Keratinocyte (primary cell): ENCODE measurements around the gene TRAF1. TPM values are rescaled to one million over a fixed set of nuclear protein-coding genes. Genes with fewer than 3 reads are reported as not detected.
A peak's percentile ranks its signal among the peaks of the same experiment; 100 is the strongest.

Experiments
- DNase-seq: peaks from one replicate; pipeline ENCODE4 v3.0.0-alpha.2; 2011; ENCODE audit warnings: low read depth, missing footprints, low spot score
- FAIRE-seq: peaks from 2 replicates; lab custom pipeline; 2011; peaks lifted over from hg19 to GRCh38; lab: Jason Lieb, UNC
- H2AFZ ChIP-seq: 2 replicates; pipeline ENCODE4 v1.6.0; 2012; ENCODE audit warnings: low read length, control low read depth, inconsistent platforms; ENCODE audit not compliant: control insufficient read depth
- H3K27ac ChIP-seq: 2 replicates; pipeline ENCODE4 v1.5.1; 2011; ENCODE audit warnings: low read length; ENCODE audit not compliant: control insufficient read depth, insufficient read depth
- H3K27me3 ChIP-seq: 3 replicates; pipeline ENCODE4 v1.6.0; 2011; ENCODE audit warnings: low read length; ENCODE audit not compliant: control insufficient read depth, insufficient read depth; ENCODE audit errors: extremely low read depth
- H3K36me3 ChIP-seq, 2 experiments: 2 replicates in 1 of 2; 3 replicates in 1 of 2; pipeline ENCODE4 v1.5.1; 2011; ENCODE audit warnings: low read length in 2 of 2, mild to moderate bottlenecking in 1 of 2; ENCODE audit not compliant: control insufficient read depth in 2 of 2, insufficient read depth in 2 of 2; ENCODE audit errors: extremely low read depth in 1 of 2
- H3K4me1 ChIP-seq: 3 replicates; pipeline ENCODE4 v1.5.1; 2011; ENCODE audit warnings: low read length; ENCODE audit not compliant: control insufficient read depth, insufficient read depth; ENCODE audit errors: extremely low read depth
- H3K4me2 ChIP-seq: 3 replicates; pipeline ENCODE4 v1.6.0; 2011; ENCODE audit warnings: low read depth, low read length; ENCODE audit not compliant: control insufficient read depth, insufficient read depth; ENCODE audit errors: extremely low read depth
- H3K4me3 ChIP-seq, 3 experiments: fragments of 200-600 bp in 1 of 3; sonication (generic) in 1 of 3; 2 replicates in 2 of 3; 3 replicates in 1 of 3; pipeline ENCODE4 v1.5.1; 2011 to 2016; ENCODE audit warnings: low read length in 3 of 3, mild to moderate bottlenecking in 3 of 3, control low read depth in 2 of 3, inconsistent platforms in 1 of 3, low read depth in 1 of 3, mixed read lengths in 1 of 3, mixed run types in 1 of 3, moderate library complexity in 1 of 3; ENCODE audit not compliant: control insufficient read depth in 2 of 3, insufficient read depth in 2 of 3; ENCODE audit errors: extremely low read depth in 1 of 3
- H3K79me2 ChIP-seq: 2 replicates; pipeline ENCODE4 v1.6.0; 2012; ENCODE audit warnings: low read length; ENCODE audit not compliant: control insufficient read depth, insufficient read depth
- H3K9ac ChIP-seq: 3 replicates; pipeline ENCODE4 v1.6.0; 2011; ENCODE audit warnings: low read length; ENCODE audit not compliant: control insufficient read depth, insufficient read depth; ENCODE audit errors: extremely low read depth
- H3K9me1 ChIP-seq: 3 replicates; pipeline ENCODE4 v1.6.0; 2011; ENCODE audit warnings: low read length; ENCODE audit not compliant: control insufficient read depth, insufficient read depth; ENCODE audit errors: extremely low read depth
- H3K9me3 ChIP-seq: 2 replicates; pipeline ENCODE4 v1.5.1; 2012; ENCODE audit warnings: low read depth, low read length; ENCODE audit not compliant: control insufficient read depth
- H4K20me1 ChIP-seq: 3 replicates; pipeline ENCODE4 v1.6.0; 2011; ENCODE audit warnings: low read length; ENCODE audit not compliant: control insufficient read depth, insufficient read depth; ENCODE audit errors: extremely low read depth
- EZH2 ChIP-seq: IDR thresholded peaks from one replicate; pipeline ENCODE4 v1.6.1; 2012; ENCODE audit warnings: inconsistent platforms, mild to moderate bottlenecking, low read length, moderate library complexity
- dilution Hi-C: fragments of 300-500 bp; cut with MboI; formaldehyde crosslinking; loops from one replicate; pipeline ENCODE4 v1.7.0; 2020; ENCODE audit warnings: low sequenced_read_pairs; ENCODE audit not compliant: extremely low pct_ligation_motif_present
- polyA plus RNA-seq, 5 experiments: library from polyadenylated mRNA; depleted of rRNA in 3 of 5; stranded (reverse) in 3 of 5; stranded (forward) in 1 of 5; unstranded in 1 of 5; fragments of >200 nt; gene quantifications; 1 replicate in 1 of 5; 2 replicates in 3 of 5; 3 replicates in 1 of 5; pipeline versions ENCODE4 v1.2.1 to v1.2.3, GENCODE V29; 2011 to 2012; ENCODE audit warnings: missing spikeins in 2 of 5, low read depth in 1 of 5, low replicate concordance in 1 of 5
- TF ChIP-seq, protein P1 (sequence below), 3 experiments: IDR thresholded peaks in 1 of 3; conservative IDR thresholded peaks in 1 of 3; optimal IDR thresholded peaks in 1 of 3; 2 replicates in 2 of 3; 3 replicates in 1 of 3; pipeline versions ENCODE3 to v1.5.1; 2011; ENCODE audit warnings: low read length in 3 of 3, mild to moderate bottlenecking in 3 of 3, moderate library complexity in 2 of 3, control low read depth in 1 of 3, inconsistent platforms in 1 of 3; ENCODE audit not compliant: insufficient read depth in 2 of 3; ENCODE audit errors: extremely low read depth in 1 of 3

TRAF1 gene
- polyA plus RNA-seq, 1 donor (not counting 4 experiments of a cell fraction or from before 2014, with no cell fraction given): 1.2 TPM

DNA sequence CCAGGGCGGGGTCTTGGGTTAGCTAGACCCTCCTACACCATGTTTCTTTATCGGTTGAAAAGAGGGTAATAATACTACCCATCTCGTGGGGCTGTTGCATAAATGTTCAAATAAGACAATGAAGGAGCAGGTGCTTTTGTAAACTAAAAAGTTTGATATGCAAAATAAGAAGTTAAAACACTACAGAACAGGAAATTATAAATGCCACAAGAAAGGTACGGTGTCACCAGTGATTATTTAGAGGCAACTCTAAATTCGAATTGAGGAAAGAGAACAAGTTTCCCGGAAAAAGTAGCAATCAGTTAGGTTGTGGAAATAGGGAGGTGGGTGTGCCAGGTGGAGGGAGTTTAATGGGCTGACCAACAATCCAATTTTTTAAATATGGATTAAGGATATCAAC is 47.1 kb downstream of the TRAF1 start:
- Histone ChIP-seq H3K9ac (no peak overlapping the region), H3K9me3 (no peaks in the 10 kb centered on the region), H3K27ac (no peak overlapping the region), H3K79me2 (no peaks in the 10 kb centered on the region), H2AFZ (no peak overlapping the region), H3K4me2 (no peak overlapping the region), H3K4me3 (no peak overlapping the region), H3K27me3 (peaks cover 4% of the 10 kb centered on the region), H3K9me1 (no peaks in the 10 kb centered on the region), H3K36me3 (no peaks in the 10 kb centered on the region), H4K20me1 (no peaks in the 10 kb centered on the region), H3K4me1 (peaks cover 17% of the 10 kb centered on the region)
- dilution Hi-C loops: no loop called here
- FAIRE-seq (no peak), DNase-seq (no peak)
- TF ChIP-seq EZH2: no peak
- TF ChIP-seq, protein P1, sequence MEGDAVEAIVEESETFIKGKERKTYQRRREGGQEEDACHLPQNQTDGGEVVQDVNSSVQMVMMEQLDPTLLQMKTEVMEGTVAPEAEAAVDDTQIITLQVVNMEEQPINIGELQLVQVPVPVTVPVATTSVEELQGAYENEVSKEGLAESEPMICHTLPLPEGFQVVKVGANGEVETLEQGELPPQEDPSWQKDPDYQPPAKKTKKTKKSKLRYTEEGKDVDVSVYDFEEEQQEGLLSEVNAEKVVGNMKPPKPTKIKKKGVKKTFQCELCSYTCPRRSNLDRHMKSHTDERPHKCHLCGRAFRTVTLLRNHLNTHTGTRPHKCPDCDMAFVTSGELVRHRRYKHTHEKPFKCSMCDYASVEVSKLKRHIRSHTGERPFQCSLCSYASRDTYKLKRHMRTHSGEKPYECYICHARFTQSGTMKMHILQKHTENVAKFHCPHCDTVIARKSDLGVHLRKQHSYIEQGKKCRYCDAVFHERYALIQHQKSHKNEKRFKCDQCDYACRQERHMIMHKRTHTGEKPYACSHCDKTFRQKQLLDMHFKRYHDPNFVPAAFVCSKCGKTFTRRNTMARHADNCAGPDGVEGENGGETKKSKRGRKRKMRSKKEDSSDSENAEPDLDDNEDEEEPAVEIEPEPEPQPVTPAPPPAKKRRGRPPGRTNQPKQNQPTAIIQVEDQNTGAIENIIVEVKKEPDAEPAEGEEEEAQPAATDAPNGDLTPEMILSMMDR (optimal IDR thresholded peaks at IDR 0.05 in 1 of 3, IDR thresholded peaks at IDR 0.05 in 1 of 3, conservative IDR thresholded peaks at IDR 0.05 in 1 of 3; ENCODE audit: extremely low read depth in 1 of 3, insufficient read depth in 2 of 3, low read length in 3 of 3): no peak

DNA sequence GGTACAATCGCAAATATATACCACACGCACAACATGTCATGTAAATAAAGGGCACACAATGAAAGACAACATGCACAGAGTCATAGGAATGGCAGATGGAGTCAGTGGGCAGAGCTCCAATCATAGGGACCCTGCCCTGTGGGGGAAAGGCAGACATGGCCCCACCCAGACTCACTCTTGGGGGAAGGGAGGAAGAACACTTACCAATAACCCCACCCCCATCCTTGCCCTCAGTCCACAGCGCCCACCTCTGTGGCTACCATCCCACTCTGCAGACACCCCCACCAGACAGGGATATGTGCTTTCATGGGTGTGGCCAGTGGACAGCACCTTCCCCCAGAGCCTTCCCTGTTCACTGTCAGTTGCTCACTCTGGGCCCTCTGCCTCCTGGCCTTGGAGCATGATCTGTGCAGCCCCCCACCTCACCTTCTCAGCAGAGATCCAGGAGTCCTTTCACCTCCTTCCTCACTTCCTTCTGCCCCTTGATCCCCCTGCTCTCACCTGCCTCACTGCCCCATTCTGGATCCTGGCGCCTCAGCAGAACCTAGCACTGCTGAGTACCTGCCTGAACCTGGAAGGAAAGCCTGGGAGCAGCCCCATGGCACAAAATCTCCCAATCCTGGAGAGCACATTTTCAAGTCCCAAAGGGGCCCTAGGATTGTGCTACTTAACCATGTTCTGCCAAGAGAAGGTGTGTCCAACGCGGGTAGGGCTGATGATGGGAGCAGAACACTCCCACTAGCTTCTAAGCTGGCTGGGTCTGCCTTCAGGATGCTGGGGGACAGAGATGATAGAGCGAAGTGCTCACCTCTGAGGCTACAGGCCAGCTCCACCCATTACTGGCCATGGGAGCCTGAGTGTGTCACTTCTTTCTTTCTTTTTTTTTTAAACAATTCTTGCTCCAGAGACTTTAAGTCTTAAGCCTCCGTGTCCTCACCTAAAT is 48.1 kb downstream of the TRAF1 start:
- H3K4me1 ChIP-seq: peaks cover 27% of the 10 kb centered on the region

More for the DNA sequence above, 48.1 kb downstream of the TRAF1 start:
- TF ChIP-seq, protein P1 (optimal IDR thresholded peaks at IDR 0.05 in 1 of 3, IDR thresholded peaks at IDR 0.05 in 1 of 3, conservative IDR thresholded peaks at IDR 0.05 in 1 of 3; ENCODE audit: extremely low read depth in 1 of 3, insufficient read depth in 2 of 3, low read length in 3 of 3): no peak
- no peak for TF ChIP-seq EZH2
- Histone ChIP-seq H4K20me1 (no peaks in the 10 kb centered on the region), H3K9ac (no peak overlapping the region), H3K27me3 (no peaks in the 10 kb centered on the region), H3K9me1 (no peaks in the 10 kb centered on the region), H3K36me3 (peaks cover 0 to 6% of the 10 kb centered on the region in 2 experiments), H3K9me3 (no peaks in the 10 kb centered on the region), H3K4me3 (no peak overlapping the region), H3K27ac (no peak overlapping the region), H3K79me2 (no peaks in the 10 kb centered on the region), H3K4me2 (peak overlapping the region; percentile 89), H2AFZ (no peak overlapping the region)
- no peak for DNase-seq
- FAIRE-seq: no peak
- dilution Hi-C loops: no loop called here
